Left ventricle myocardium inferior (tissue), 1 donor: ENCODE data around the gene APP. TPM values are rescaled to one million over a fixed set of nuclear protein-coding genes. Genes with fewer than 3 reads are reported as not detected.

Experiments used
- DNase-seq: peaks from one replicate; pipeline ENCODE4 v3.0.0-alpha.2; 2020
- H3K27ac ChIP-seq: fragments of 200-600 bp; replicated peaks from 2 replicates; pipeline ENCODE4 v1.8.0; 2021
- H3K27me3 ChIP-seq: fragments of 200-600 bp; 2 replicates; pipeline ENCODE4 v1.8.0; 2021; ENCODE audit warnings: low read depth
- H3K36me3 ChIP-seq: fragments of 200-600 bp; 2 replicates; pipeline ENCODE4 v1.8.0; 2021
- H3K4me1 ChIP-seq: fragments of 200-600 bp; 2 replicates; pipeline ENCODE4 v1.8.0; 2021
- H3K4me3 ChIP-seq: fragments of 200-600 bp; 2 replicates; pipeline ENCODE4 v1.8.0; 2021; ENCODE audit warnings: mild to moderate bottlenecking, moderate library complexity
- H3K9me3 ChIP-seq: fragments of 200-600 bp; replicated peaks from 2 replicates; pipeline ENCODE4 v1.8.0; 2021
- CTCF ChIP-seq: fragments of 200-600 bp; IDR thresholded peaks from 2 replicates; pipeline ENCODE4 v1.8.0; 2021; ENCODE audit warnings: antibody characterized with exemption, mild to moderate bottlenecking, borderline replicate concordance
- intact Hi-C: fragments of 100-400 bp; cut with micrococcal nuclease; formaldehyde crosslinking; loops from one replicate; pipeline ENCODE4 v1.11.0; 2022
- total RNA-seq: library from RNA; stranded (reverse); fragmentation: NEBNext Ultra II Directional; extraction: Animal tissue kit (Norgen Biotek cat#: 25700); gene quantifications from one replicate; pipeline ENCODE4 v1.2.1, GENCODE V29; 2021
- donor health status: DM: no; HTN: yes; CAD: no; lungs with severe emphysema.

The APP gene
- total RNA-seq, 1 donor from 2014 or later: 332 TPM

GRCh38 chr21:25944082-25944481, 226.5 kb downstream of the APP start:
- peaks cover 7% of the 10 kb centered on the region for H3K9me3 ChIP-seq
- peaks cover 28% of the 10 kb centered on the region for H3K4me1 ChIP-seq
- no peaks in the 10 kb centered on the region for H3K27me3 ChIP-seq
- no peak overlapping the region for H3K4me3 ChIP-seq
- peaks cover 15% of the 10 kb centered on the region for H3K36me3 ChIP-seq
- peak overlapping the region; percentile 52 for H3K27ac ChIP-seq
- no peak for TF ChIP-seq CTCF
- intact Hi-C loops: no loop called here
- DNase-seq: no peak

- H3K4me3 ChIP-seq: no peak overlapping the region
- intact Hi-C loops: no loop called here
- DNase-seq: no peak
- no peaks in the 10 kb centered on the region for H3K27me3 ChIP-seq
- no peak for TF ChIP-seq CTCF
- H3K27ac ChIP-seq: no peak overlapping the region
- H3K36me3 ChIP-seq: peaks cover 15% of the 10 kb centered on the region
- peaks cover 7% of the 10 kb centered on the region for H3K9me3 ChIP-seq
- H3K4me1 ChIP-seq: peaks cover 48% of the 10 kb centered on the region
These were observed 228.4 kb downstream of the APP start for GRCh38 chr21:25942135-25942534.

- H3K4me1 ChIP-seq: peaks cover 70% of the 10 kb centered on the region
- no peak for TF ChIP-seq CTCF
- H3K27ac ChIP-seq: peak overlapping the region; percentile 84
- intact Hi-C loops: no loop called here
- no peaks in the 10 kb centered on the region for H3K9me3 ChIP-seq
- H3K4me3 ChIP-seq: no peak overlapping the region
- no peaks in the 10 kb centered on the region for H3K27me3 ChIP-seq
- no peaks in the 10 kb centered on the region for H3K36me3 ChIP-seq
- no peak for DNase-seq
These were observed 231.2 kb downstream of the APP start for GRCh38 chr21:25939396-25939761.

GRCh38 chr21:25938658-25939395, 231.7 kb downstream of the APP start:
- DNase-seq: no peak
- no peaks in the 10 kb centered on the region for H3K36me3 ChIP-seq
- H3K27ac ChIP-seq: peak overlapping the region; percentile 84
- intact Hi-C loops: no loop called here
- no peaks in the 10 kb centered on the region for H3K27me3 ChIP-seq
- H3K9me3 ChIP-seq: no peaks in the 10 kb centered on the region
- H3K4me1 ChIP-seq: peaks cover 69% of the 10 kb centered on the region
- H3K4me3 ChIP-seq: no peak overlapping the region
- no peak for TF ChIP-seq CTCF

- no peak for TF ChIP-seq CTCF
- no peak for DNase-seq
- Histone ChIP-seq H3K4me1 (peaks cover 71% of the 10 kb centered on the region), H3K27ac (peak overlapping the region; percentile 84), H3K36me3 (no peaks in the 10 kb centered on the region), H3K9me3 (no peaks in the 10 kb centered on the region), H3K4me3 (no peak overlapping the region), H3K27me3 (no peaks in the 10 kb centered on the region)
- intact Hi-C loops: no loop called here
These were observed 233.8 kb downstream of the APP start for GRCh38 chr21:25936776-25937175.
